Subcutaneous adipose tissue (tissue), 4 donors: Measurements from ENCODE around the gene BCLAF3. TPM values are rescaled to one million over a fixed set of nuclear protein-coding genes. Genes with fewer than 3 reads are reported as not detected.

Experiments used
- CTCF ChIP-seq: fragments of 450-650 bp; IDR thresholded peaks from one replicate; pipeline ENCODE4 v1.5.1; 2016; ENCODE audit warnings: low read depth, mild to moderate bottlenecking, control low read depth, antibody characterized with exemption, moderate library complexity
- small RNA-seq: library from RNA; depleted of rRNA; stranded (forward); fragments of <200 nt; gene quantifications from one replicate; pipeline ENCODE3, GENCODE V24; 2016
- total RNA-seq, 4 donors: library from RNA; depleted of rRNA; stranded (reverse); fragments of >200 nt; gene quantifications; one replicate each; pipeline ENCODE4 v1.1.0, GENCODE V29; 2016

Gene BCLAF3
- total RNA-seq, 4 donors from 2014 or later: 14.4 to 26.2 (median 19.2) TPM

DNA sequence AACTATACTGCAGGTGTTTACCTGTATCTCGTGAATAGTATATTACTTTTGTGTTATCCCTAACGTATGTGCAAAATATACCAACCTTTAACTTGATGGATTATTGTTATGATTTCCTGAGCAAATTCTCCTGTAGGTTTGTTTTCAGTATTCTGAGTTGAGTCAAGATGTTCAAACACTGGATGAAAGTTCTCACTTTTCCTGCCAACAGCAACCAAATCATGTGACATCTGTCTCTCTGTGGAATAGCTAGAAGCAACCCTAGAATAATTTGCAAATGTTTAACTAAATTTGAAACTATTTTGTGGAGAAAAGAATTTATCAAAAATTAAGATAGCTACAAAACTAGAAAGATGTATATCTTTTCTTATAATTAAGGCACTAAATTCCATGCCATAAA lies 35.6 kb downstream of the BCLAF3 start:
- no peak for TF ChIP-seq CTCF

GRCh38 chrX:19954335-19955096 lies 36.3 kb downstream of the BCLAF3 start:
- TF ChIP-seq CTCF: no peak

DNA sequence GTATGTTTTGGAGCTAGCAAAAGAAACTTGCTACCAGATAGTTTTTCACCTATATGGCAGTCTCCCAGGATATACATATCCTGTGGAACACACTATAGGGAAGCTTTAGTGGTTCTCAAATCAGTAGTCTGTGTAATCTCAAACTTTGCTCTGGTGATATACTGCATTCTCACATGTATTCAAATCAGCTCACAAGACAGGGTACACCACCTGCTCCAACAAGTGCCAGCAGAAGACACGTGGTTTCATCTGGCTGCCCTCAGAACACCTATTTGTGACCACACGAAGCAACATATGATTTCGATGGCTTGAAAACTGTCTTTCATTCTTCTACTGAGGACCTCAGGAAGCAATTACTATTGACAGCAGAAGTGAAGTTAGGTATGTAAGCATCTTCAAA lies 37.7 kb downstream of the BCLAF3 start:
- TF ChIP-seq CTCF: no peak

GRCh38 chrX:19949340-19949739 lies 41.5 kb downstream of the BCLAF3 start:
- no peak for TF ChIP-seq CTCF

DNA sequence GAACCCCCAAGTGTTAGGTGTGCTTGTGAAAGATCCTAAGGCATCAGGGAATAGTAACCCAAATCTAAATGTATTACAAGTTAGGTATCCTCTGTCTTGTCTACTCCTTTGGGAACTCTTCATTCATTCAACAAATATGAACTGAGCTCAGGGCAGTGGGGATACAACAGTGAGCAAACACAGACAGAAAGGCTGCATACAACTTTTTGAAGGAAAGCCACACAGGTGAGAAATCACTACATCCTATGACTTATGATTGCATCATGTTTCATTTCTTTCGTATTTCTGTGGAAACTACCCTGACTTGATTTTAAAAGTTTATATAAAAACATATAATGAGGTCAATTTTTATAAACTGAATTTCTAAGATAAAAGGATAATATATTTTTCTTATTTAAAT lies 43.2 kb downstream of the BCLAF3 start:
- TF ChIP-seq CTCF: no peak

Small RNA genes within 50 kb of the gene (small RNA-seq; reads per million reads assigned to genes)
- gene MIR23C (0.49 reads per million), gene RF00019 (0.49 reads per million)

Other genes with a start within 250 kb of the BCLAF3 start
- gene SH3KBP1, start 103.5 kb downstream of the BCLAF3 start, total RNA-seq: 100 to 1,000 TPM in 2 of 4 donors, 10 to 100 TPM in 2; 39.6 to 115 (median 73.8) TPM
- under 1 TPM; 0.33 to 0.44 (median 0.36) TPM for gene MAP7D2, start 125.8 kb upstream of the BCLAF3 start, total RNA-seq
- 10 to 100 TPM; 37.0 to 99.6 (median 47.9) TPM for gene EIF1AX, start 150.8 kb upstream of the BCLAF3 start, total RNA-seq